Skeletal muscle tissue (tissue), 4 donors: ENCODE results near the gene SLC4A1AP. TPM values are rescaled to one million over a fixed set of nuclear protein-coding genes. Genes with fewer than 3 reads are reported as not detected.

Experiments used
- H3K27ac ChIP-seq: one replicate; pipeline ENCODE4 v1.7.0; 2013; ENCODE audit warnings: mild to moderate bottlenecking, low read depth, low read length, inconsistent platforms
- H3K27me3 ChIP-seq, 3 donors: one replicate each; pipeline ENCODE4 v1.7.0; 2013; ENCODE audit warnings: low read length in 3 of 3; ENCODE audit not compliant: control insufficient read depth in 3 of 3, insufficient read depth in 3 of 3
- H3K36me3 ChIP-seq, 3 donors: one replicate each; pipeline ENCODE4 v1.7.0; 2013; ENCODE audit warnings: low read length in 3 of 3; ENCODE audit not compliant: control insufficient read depth in 3 of 3, insufficient read depth in 3 of 3
- H3K4me1 ChIP-seq, 3 donors: one replicate each; pipeline ENCODE4 v1.7.0; 2013; ENCODE audit warnings: low read length in 3 of 3, mild to moderate bottlenecking in 3 of 3; ENCODE audit not compliant: control insufficient read depth in 3 of 3, insufficient read depth in 3 of 3
- H3K4me3 ChIP-seq, 3 donors: one replicate each; pipeline ENCODE4 v1.7.0; 2013; ENCODE audit warnings: low read length in 3 of 3
- H3K9ac ChIP-seq, 3 donors: one replicate each; pipeline ENCODE4 v1.7.0; 2013; ENCODE audit warnings: low read length in 3 of 3, mild to moderate bottlenecking in 3 of 3, moderate library complexity in 2 of 3, low read depth in 1 of 3
- H3K9me3 ChIP-seq, 3 donors: one replicate each; pipeline ENCODE4 v1.7.0; 2013; ENCODE audit warnings: low read length in 3 of 3; ENCODE audit not compliant: control insufficient read depth in 3 of 3
- total RNA-seq: library from RNA; depleted of rRNA; stranded (reverse); fragments of >200 nt; gene quantifications from one replicate; pipeline ENCODE4 v1.2.3, GENCODE V29; 2014
- donor health status: Osteomylitis.

The SLC4A1AP gene
- total RNA-seq, 1 donor from 2014 or later = 20.9 TPM

GRCh38 chr2:27708666-27709065 is 45.0 kb downstream of the SLC4A1AP start:
- Histone ChIP-seq H3K9me3 (no peaks in the 10 kb centered on the region), H3K9ac (no peak overlapping the region), H3K27ac (no peak overlapping the region), H3K36me3 (no peaks in the 10 kb centered on the region), H3K4me3 (no peak overlapping the region), H3K27me3 (no peaks in the 10 kb centered on the region), H3K4me1 (peaks cover 10 to 24% (median 12%) of the 10 kb centered on the region in 3 donors)

- Histone ChIP-seq H3K9me3 (no peaks in the 10 kb centered on the region), H3K4me1 (peaks cover 6 to 22% (median 11%) of the 10 kb centered on the region in 3 donors), H3K36me3 (no peaks in the 10 kb centered on the region), H3K9ac (no peak overlapping the region), H3K4me3 (no peak overlapping the region), H3K27me3 (no peaks in the 10 kb centered on the region), H3K27ac (no peak overlapping the region)
Measured at GRCh38 chr2:27709326-27709725, 45.6 kb downstream of the SLC4A1AP start.

- Histone ChIP-seq H3K27ac (no peak overlapping the region), H3K4me1 (peaks cover 11 to 29% (median 18%) of the 10 kb centered on the region in 3 donors)
Measured at GRCh38 chr2:27709960-27710575, 46.4 kb downstream of the SLC4A1AP start.

GRCh38 chr2:27710640-27711430 is 47.1 kb downstream of the SLC4A1AP start:
- Histone ChIP-seq H3K9me3 (no peaks in the 10 kb centered on the region), H3K9ac (no peak overlapping the region), H3K4me3 (no peak overlapping the region), H3K4me1 (peaks cover 12 to 29% (median 18%) of the 10 kb centered on the region in 3 donors), H3K27me3 (no peaks in the 10 kb centered on the region), H3K27ac (no peak overlapping the region), H3K36me3 (no peaks in the 10 kb centered on the region)

More at GRCh38 chr2:27709960-27710575, 46.4 kb downstream of the SLC4A1AP start:
- Histone ChIP-seq H3K36me3 (no peaks in the 10 kb centered on the region), H3K9ac (no peak overlapping the region), H3K27me3 (no peaks in the 10 kb centered on the region), H3K9me3 (no peaks in the 10 kb centered on the region), H3K4me3 (no peak overlapping the region)

GRCh38 chr2:27711804-27712203 is 48.1 kb downstream of the SLC4A1AP start:
- no peak overlapping the region for H3K9ac ChIP-seq
- no peak overlapping the region for H3K4me3 ChIP-seq
- no peaks in the 10 kb centered on the region for H3K27me3 ChIP-seq
- H3K9me3 ChIP-seq = no peaks in the 10 kb centered on the region
- no peak overlapping the region for H3K27ac ChIP-seq
- peaks cover 14 to 26% (median 17%) of the 10 kb centered on the region in 3 donors for H3K4me1 ChIP-seq
- H3K36me3 ChIP-seq = no peaks in the 10 kb centered on the region

- Histone ChIP-seq H3K4me1 (peaks cover 17 to 27% (median 24%) of the 10 kb centered on the region in 3 donors), H3K36me3 (no peaks in the 10 kb centered on the region)
Measured at GRCh38 chr2:27712522-27712921, 48.8 kb downstream of the SLC4A1AP start.

GRCh38 chr2:27713201-27713600 is 49.5 kb downstream of the SLC4A1AP start:
- H3K27me3 ChIP-seq = no peaks in the 10 kb centered on the region
- H3K9ac ChIP-seq = no peak overlapping the region
- no peaks in the 10 kb centered on the region for H3K36me3 ChIP-seq
- no peak overlapping the region for H3K27ac ChIP-seq
- no peaks in the 10 kb centered on the region for H3K9me3 ChIP-seq
- H3K4me3 ChIP-seq = no peak overlapping the region
- H3K4me1 ChIP-seq = peaks cover 17 to 27% (median 24%) of the 10 kb centered on the region in 3 donors

More at GRCh38 chr2:27712522-27712921, 48.8 kb downstream of the SLC4A1AP start:
- Histone ChIP-seq H3K27ac (no peak overlapping the region), H3K9ac (no peak overlapping the region), H3K9me3 (no peaks in the 10 kb centered on the region), H3K27me3 (no peaks in the 10 kb centered on the region), H3K4me3 (no peak overlapping the region)

- H3K36me3 ChIP-seq = no peaks in the 10 kb centered on the region
- H3K27ac ChIP-seq = peak overlapping the region; percentile 97
- no peaks in the 10 kb centered on the region for H3K27me3 ChIP-seq
- H3K4me3 ChIP-seq = no peak overlapping the region
- peaks cover 17 to 27% (median 24%) of the 10 kb centered on the region in 3 donors for H3K4me1 ChIP-seq
- H3K9me3 ChIP-seq = no peaks in the 10 kb centered on the region
- H3K9ac ChIP-seq = no peak overlapping the region
Measured at GRCh38 chr2:27714053-27714452, 50.4 kb downstream of the SLC4A1AP start.

GRCh38 chr2:27714851-27715291 is 51.2 kb downstream of the SLC4A1AP start:
- no peaks in the 10 kb centered on the region for H3K27me3 ChIP-seq
- peaks cover 17 to 31% (median 27%) of the 10 kb centered on the region in 3 donors for H3K4me1 ChIP-seq
- H3K4me3 ChIP-seq = peak overlapping the region; percentile 68 to 76 (median 75)
- peak overlapping the region; percentile 97 for H3K27ac ChIP-seq
- H3K9ac ChIP-seq = peak overlapping the region; percentile 87 to 96 (median 95)
- H3K9me3 ChIP-seq = no peaks in the 10 kb centered on the region
- H3K36me3 ChIP-seq = no peaks in the 10 kb centered on the region
